MCF 10A (cell line): ENCODE measurements around the gene ADPRH. TPM values are rescaled to one million over a fixed set of nuclear protein-coding genes. Genes with fewer than 3 reads are reported as not detected.

Experiments
- BruUV-seq: library from RNA; stranded (reverse); fragments of 400-500 nt; replicated peaks from 2 replicates; lab custom pipeline; 2021; lab: Mats Ljungman, UMichigan
- CTCF ChIA-PET: fragments of 300-600 bp; sonication (Branson Sonifier 250); formaldehyde crosslinking; extraction: SDS; loops from one replicate; lab custom pipeline; 2021; ENCODE audit warnings: antibody characterized with exemption, inconsistent platforms; lab: Yijun Ruan, JAX
- POLR2A ChIA-PET: fragments of 300-600, 350-650 bp; sonication (Branson Sonifier 250); formaldehyde crosslinking; extraction: SDS; loops from one replicate; lab custom pipeline; 2020; ENCODE audit warnings: antibody characterized with exemption, inconsistent platforms; lab: Yijun Ruan, JAX
- DNase-seq: peaks from one replicate; pipeline ENCODE4 v3.0.0-alpha.2; 2018; ENCODE audit not compliant: unreplicated experiment
- H3K27ac Mint-ChIP-seq: one replicate; pipeline ENCODE4 v1.8.0; 2022; ENCODE audit warnings: mild to moderate bottlenecking, low read depth, mixed read lengths; ENCODE audit not compliant: unreplicated experiment
- H3K27me3 Mint-ChIP-seq: one replicate; pipeline ENCODE4 v1.8.0; 2022; ENCODE audit warnings: mixed read lengths; ENCODE audit not compliant: insufficient read depth, unreplicated experiment
- H3K36me3 Mint-ChIP-seq: one replicate; pipeline ENCODE4 v1.8.0; 2022; ENCODE audit warnings: mild to moderate bottlenecking, moderate library complexity, mixed read lengths; ENCODE audit not compliant: insufficient read depth, unreplicated experiment
- H3K4me1 Mint-ChIP-seq: one replicate; pipeline ENCODE4 v1.8.0; 2022; ENCODE audit warnings: mixed read lengths; ENCODE audit not compliant: insufficient read depth, unreplicated experiment
- H3K4me3 Mint-ChIP-seq: one replicate; pipeline ENCODE4 v1.8.0; 2022; ENCODE audit warnings: mild to moderate bottlenecking, moderate library complexity, mixed read lengths; ENCODE audit not compliant: unreplicated experiment
- H3K9me3 Mint-ChIP-seq: one replicate; pipeline ENCODE4 v1.8.0; 2022; ENCODE audit warnings: mixed read lengths; ENCODE audit not compliant: unreplicated experiment
- CTCF ChIP-seq: fragments of 200-600 bp; IDR thresholded peaks from one replicate; pipeline ENCODE4 v1.8.0; 2022; ENCODE audit warnings: antibody characterized with exemption, mild to moderate bottlenecking; ENCODE audit not compliant: unreplicated experiment
- intact Hi-C: fragments of 100-400 bp; cut with micrococcal nuclease; formaldehyde crosslinking; loops from 2 replicates; pipeline ENCODE4 v1.14.1; 2022
- total RNA-seq: library from RNA; stranded (reverse); gene quantifications from 2 replicates; pipeline ENCODE4 v1.2.3, GENCODE V29; 2022

The ADPRH gene
- total RNA-seq, 1 experiment from 2014 or later = not detected

- POLR2A ChIA-PET = no interaction called here
Observed at GRCh38 chr3:119601154-119601553, 21.9 kb downstream of the ADPRH start.

GRCh38 chr3:119602676-119603075 is 23.4 kb downstream of the ADPRH start:
- POLR2A ChIA-PET = interaction anchor here (0.7 to 0.8 kb wide), 2 partner anchors 35 to 426 kb away, joined by 3 to 4 read pairs; no protein-coding TSS in a partner anchor
- CTCF ChIA-PET = interaction anchor here (0.6 kb wide), 1 partner anchor 130 kb away, joined by 7 read pairs; no protein-coding TSS in a partner anchor
- Mint-ChIP-seq H3K4me3 (no peak overlapping the region), H3K27me3 (no peaks in the 10 kb centered on the region), H3K9me3 (no peaks in the 10 kb centered on the region), H3K27ac (no peak overlapping the region), H3K4me1 (no peaks in the 10 kb centered on the region), H3K36me3 (no peaks in the 10 kb centered on the region)
- intact Hi-C loops = no loop called here
- DNase-seq = no peak
- no TSS peak for BruUV-seq
- no peak for TF ChIP-seq CTCF

More at GRCh38 chr3:119601154-119601553, 21.9 kb downstream of the ADPRH start:
- Mint-ChIP-seq H3K27ac (no peak overlapping the region), H3K27me3 (no peaks in the 10 kb centered on the region), H3K4me1 (no peaks in the 10 kb centered on the region), H3K36me3 (no peaks in the 10 kb centered on the region), H3K4me3 (no peak overlapping the region), H3K9me3 (no peaks in the 10 kb centered on the region)
- CTCF ChIA-PET = no interaction called here
- DNase-seq = no peak
- intact Hi-C loops = no loop called here
- BruUV-seq = no TSS peak
- TF ChIP-seq CTCF = no peak

GRCh38 chr3:119604878-119605277 is 25.6 kb downstream of the ADPRH start:
- H3K4me3 Mint-ChIP-seq = no peak overlapping the region
- POLR2A ChIA-PET = no interaction called here
- no peak overlapping the region for H3K27ac Mint-ChIP-seq
- TF ChIP-seq CTCF = no peak
- H3K9me3 Mint-ChIP-seq = no peaks in the 10 kb centered on the region
- CTCF ChIA-PET = no interaction called here
- H3K27me3 Mint-ChIP-seq = peaks cover 13% of the 10 kb centered on the region
- intact Hi-C loops = no loop called here
- peak; percentile 5 for DNase-seq
- H3K4me1 Mint-ChIP-seq = no peaks in the 10 kb centered on the region
- no TSS peak for BruUV-seq
- H3K36me3 Mint-ChIP-seq = no peaks in the 10 kb centered on the region

- intact Hi-C loops = no loop called here
- POLR2A ChIA-PET = no interaction called here
- peaks cover 13% of the 10 kb centered on the region for H3K27me3 Mint-ChIP-seq
- no peak for TF ChIP-seq CTCF
- H3K36me3 Mint-ChIP-seq = no peaks in the 10 kb centered on the region
- no peaks in the 10 kb centered on the region for H3K9me3 Mint-ChIP-seq
- CTCF ChIA-PET = interaction anchor here (0.6 kb wide), 1 partner anchor 368 kb away, joined by 3 read pairs; the partner anchor contains the start of gene B4GALT4
- BruUV-seq = no TSS peak
- DNase-seq = no peak
- H3K4me3 Mint-ChIP-seq = no peak overlapping the region
- no peaks in the 10 kb centered on the region for H3K4me1 Mint-ChIP-seq
- H3K27ac Mint-ChIP-seq = no peak overlapping the region
Observed at GRCh38 chr3:119608405-119609000, 29.2 kb downstream of the ADPRH start.
